Hepatocyte (in vitro differentiated cells): Measurements from ENCODE around the gene TCEAL4.

Experiments used
- CTCF ChIP-seq: fragments of 200-600 bp; sonication (generic); IDR thresholded peaks from 2 replicates; pipeline ENCODE4 v1.5.1; 2016; ENCODE audit warnings: antibody characterized with exemption, mild to moderate bottlenecking; ENCODE audit not compliant: poor library complexity
- EZH2 ChIP-seq: fragments of 200-600 bp; sonication (generic); IDR thresholded peaks from 2 replicates; pipeline ENCODE4 v1.6.1; 2016; ENCODE audit warnings: antibody characterized with exemption, mild to moderate bottlenecking, borderline replicate concordance
- EZH2phosphoT487 ChIP-seq: fragments of 200-600 bp; sonication (generic); IDR thresholded peaks from one replicate; pipeline ENCODE4 v1.6.1; 2018; ENCODE audit warnings: antibody characterized with exemption, mild to moderate bottlenecking, low read depth, moderate library complexity; ENCODE audit not compliant: unreplicated experiment, severe bottlenecking

- TF ChIP-seq CTCF (no peak), EZH2 (no peak), EZH2phosphoT487 (no peak)
Observed at GRCh38 chrX:103585411-103586313, at the start of gene TCEAL4.
